ENCODE results near the gene DNAH2.

Gene DNAH2

GRCh38 chr17:7755095-7755890 lies 37.7 kb downstream of the DNAH2 start:
- Histone ChIP-seq H3K27me3 (no peaks in the 10 kb centered on the region), H3K36me3 (no peaks in the 10 kb centered on the region), H3K4me3 (ENCODE audit: low read depth, low read length) (no peak overlapping the region), H3K9me3 (no peaks in the 10 kb centered on the region), H3K4me1 (no peaks in the 10 kb centered on the region)
- TF ChIP-seq CTCF (IDR thresholded peaks at IDR 0.05; ENCODE audit: low read depth, low read length): no peak
- DNase-seq: no peak

DNA sequence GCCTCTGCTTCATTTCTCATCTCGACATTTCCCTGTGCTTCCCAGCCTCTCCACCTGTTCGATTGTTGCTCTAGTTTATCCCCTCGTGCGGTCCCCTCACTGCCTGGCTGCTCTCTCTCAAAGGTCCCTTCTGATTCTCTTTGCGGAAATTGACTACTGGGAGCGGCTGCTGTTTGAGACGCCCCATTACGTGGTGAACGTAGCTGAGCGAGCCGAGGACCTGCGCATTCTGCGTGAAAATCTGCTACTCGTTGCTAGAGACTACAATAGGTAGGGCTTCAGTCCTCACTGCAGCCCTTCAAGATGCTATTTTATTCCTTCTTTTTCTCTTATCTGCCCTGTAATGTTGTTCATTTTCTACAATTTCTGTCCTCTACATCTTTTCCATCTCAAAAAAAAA lies 39.4 kb downstream of the DNAH2 start:
- no peak for DNase-seq
- no peak overlapping the region for H3K4me3 ChIP-seq (ENCODE audit: low read depth, low read length)
- H3K4me1 ChIP-seq: no peaks in the 10 kb centered on the region

GRCh38 chr17:7763919-7764318 lies 46.4 kb downstream of the DNAH2 start:
- no peak overlapping the region for H3K4me3 ChIP-seq (ENCODE audit: low read depth, low read length)
- TF ChIP-seq CTCF (IDR thresholded peaks at IDR 0.05; ENCODE audit: low read depth, low read length): no peak
- no peak for DNase-seq
- no peaks in the 10 kb centered on the region for H3K4me1 ChIP-seq
- no peaks in the 10 kb centered on the region for H3K9me3 ChIP-seq
- no peaks in the 10 kb centered on the region for H3K36me3 ChIP-seq
- no peaks in the 10 kb centered on the region for H3K27me3 ChIP-seq

More for the DNA sequence above, 39.4 kb downstream of the DNAH2 start:
- TF ChIP-seq CTCF (IDR thresholded peaks at IDR 0.05; ENCODE audit: low read depth, low read length): no peak
- no peaks in the 10 kb centered on the region for H3K36me3 ChIP-seq
- H3K27me3 ChIP-seq: no peaks in the 10 kb centered on the region
- H3K9me3 ChIP-seq: no peaks in the 10 kb centered on the region

DNA sequence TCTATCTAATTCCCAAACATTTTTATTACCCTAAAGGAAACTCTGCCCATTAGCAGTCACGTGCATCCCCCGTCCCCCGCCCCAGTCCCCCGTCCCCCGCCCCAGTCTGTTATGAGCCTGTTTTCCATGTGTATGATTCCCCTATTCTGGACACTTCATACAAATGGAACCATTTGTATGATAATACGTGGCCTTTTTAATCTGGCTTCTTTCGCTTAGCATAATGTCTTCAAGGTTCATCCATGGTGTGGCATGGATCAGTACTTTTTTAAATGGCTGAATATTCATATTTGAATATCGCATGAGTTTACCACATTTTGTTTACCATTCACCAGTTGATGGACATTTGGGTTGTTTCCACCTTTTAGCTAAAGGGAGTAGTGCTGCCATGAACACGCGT lies 49.5 kb downstream of the DNAH2 start:
- no peak for TF ChIP-seq CTCF (IDR thresholded peaks at IDR 0.05; ENCODE audit: low read depth, low read length)
- H3K9me3 ChIP-seq: no peaks in the 10 kb centered on the region

DNA sequence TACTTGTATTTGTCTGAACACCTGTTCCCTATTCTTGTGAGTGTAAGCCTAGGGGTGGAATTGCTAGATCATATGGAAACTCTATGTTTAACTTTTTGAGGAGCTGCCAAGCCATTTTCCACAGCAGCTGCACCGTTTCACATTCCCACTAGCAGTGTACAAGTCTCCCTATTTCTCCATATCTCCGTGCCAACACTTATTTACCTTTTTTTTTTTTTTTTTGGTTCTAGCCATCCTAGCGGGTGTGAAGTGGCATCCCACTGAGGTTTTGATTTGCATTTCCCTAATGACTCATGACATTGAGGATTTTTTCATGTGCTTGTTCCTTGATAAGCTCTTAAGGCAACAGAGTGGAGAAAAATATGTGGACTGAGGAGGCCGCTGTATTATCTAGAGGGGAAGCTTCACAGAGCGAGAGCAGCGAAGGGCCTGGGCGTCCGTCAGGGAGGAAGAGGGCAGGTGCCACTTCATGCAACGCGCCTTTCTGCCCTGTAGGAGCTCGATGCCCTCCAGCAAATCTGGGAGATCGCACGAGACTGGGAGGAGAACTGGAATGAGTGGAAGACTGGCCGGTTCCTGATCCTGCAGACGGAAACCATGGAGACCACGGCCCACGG lies 50.0 kb downstream of the DNAH2 start:
- Histone ChIP-seq H3K4me1 (no peaks in the 10 kb centered on the region), H3K36me3 (no peaks in the 10 kb centered on the region), H3K9me3 (no peaks in the 10 kb centered on the region), H3K27me3 (no peaks in the 10 kb centered on the region), H3K4me3 (ENCODE audit: low read depth, low read length) (no peak overlapping the region)
- TF ChIP-seq CTCF (IDR thresholded peaks at IDR 0.05; ENCODE audit: low read depth, low read length): no peak
- DNase-seq: no peak

More for the DNA sequence above, 49.5 kb downstream of the DNAH2 start:
- Histone ChIP-seq H3K36me3 (no peaks in the 10 kb centered on the region), H3K4me3 (ENCODE audit: low read depth, low read length) (no peak overlapping the region), H3K4me1 (no peaks in the 10 kb centered on the region), H3K27me3 (no peaks in the 10 kb centered on the region)
- DNase-seq: no peak

DNA sequence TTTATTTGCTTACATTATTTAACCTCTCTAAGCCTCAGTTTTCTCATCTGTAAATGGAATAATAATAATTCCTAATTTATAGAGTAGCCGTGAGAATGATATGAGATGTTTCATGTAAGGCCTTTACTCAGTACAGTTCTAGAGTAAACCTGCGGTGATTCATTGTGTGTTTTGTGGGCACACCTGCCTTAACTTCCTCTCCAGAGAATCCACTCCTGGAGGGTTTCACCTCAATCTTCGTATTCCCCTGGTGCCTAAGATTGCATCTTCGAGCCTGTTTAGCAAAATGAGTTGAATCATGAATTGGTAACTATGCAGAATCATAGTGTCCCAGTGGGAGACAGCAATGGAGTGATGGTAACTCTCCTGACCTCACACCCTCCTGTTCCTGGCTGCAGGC lies 52.3 kb downstream of the DNAH2 start:
- Histone ChIP-seq H3K9me3 (no peaks in the 10 kb centered on the region), H3K4me1 (no peaks in the 10 kb centered on the region), H3K36me3 (no peaks in the 10 kb centered on the region), H3K4me3 (ENCODE audit: low read depth, low read length) (no peak overlapping the region), H3K27me3 (no peaks in the 10 kb centered on the region)
- DNase-seq: no peak
- no peak for TF ChIP-seq CTCF (IDR thresholded peaks at IDR 0.05; ENCODE audit: low read depth, low read length)

Data from BE2C (cell line).